ENCODE measurements around the gene DZIP1L. TPM values are rescaled to one million over a fixed set of nuclear protein-coding genes. Genes with fewer than 3 reads are reported as not detected.
"Not testable (repeated sequence)": the region's sequence is repeated elsewhere in the genome, so short reads cannot be mapped to it uniquely, and the experiment has no call there.

DZIP1L gene
- total RNA-seq, 1 experiment from 2014 or later, result 15.3 TPM

DNA sequence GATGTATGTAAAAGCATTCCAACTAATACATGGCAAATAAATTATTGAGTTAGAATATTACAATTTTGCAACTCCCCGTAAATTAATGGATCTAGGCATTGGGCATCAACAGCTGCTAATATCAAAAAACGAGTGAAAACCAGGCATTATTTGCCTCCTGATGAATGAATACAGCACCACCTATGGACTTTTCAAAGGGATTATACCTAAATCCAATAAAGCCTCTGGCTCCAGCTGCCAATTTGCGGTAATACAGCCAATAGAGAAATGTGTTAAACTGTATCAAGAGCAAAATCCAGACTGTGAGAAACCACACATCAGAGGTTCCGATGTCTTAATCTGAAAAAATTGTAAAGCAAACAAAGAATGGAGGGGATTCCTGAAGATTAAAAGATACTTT is 33.1 kb upstream of the DZIP1L start (continued):
- TF ChIP-seq, protein P1, sequence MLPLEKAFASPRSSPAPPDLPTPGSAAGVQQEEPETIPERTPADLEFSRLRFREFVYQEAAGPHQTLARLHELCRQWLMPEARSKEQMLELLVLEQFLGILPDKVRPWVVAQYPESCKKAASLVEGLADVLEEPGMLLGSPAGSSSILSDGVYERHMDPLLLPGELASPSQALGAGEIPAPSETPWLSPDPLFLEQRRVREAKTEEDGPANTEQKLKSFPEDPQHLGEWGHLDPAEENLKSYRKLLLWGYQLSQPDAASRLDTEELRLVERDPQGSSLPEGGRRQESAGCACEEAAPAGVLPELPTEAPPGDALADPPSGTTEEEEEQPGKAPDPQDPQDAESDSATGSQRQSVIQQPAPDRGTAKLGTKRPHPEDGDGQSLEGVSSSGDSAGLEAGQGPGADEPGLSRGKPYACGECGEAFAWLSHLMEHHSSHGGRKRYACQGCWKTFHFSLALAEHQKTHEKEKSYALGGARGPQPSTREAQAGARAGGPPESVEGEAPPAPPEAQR (CRISPR knock-in tag; IDR thresholded peaks at IDR 0.05), result no peak

DNA sequence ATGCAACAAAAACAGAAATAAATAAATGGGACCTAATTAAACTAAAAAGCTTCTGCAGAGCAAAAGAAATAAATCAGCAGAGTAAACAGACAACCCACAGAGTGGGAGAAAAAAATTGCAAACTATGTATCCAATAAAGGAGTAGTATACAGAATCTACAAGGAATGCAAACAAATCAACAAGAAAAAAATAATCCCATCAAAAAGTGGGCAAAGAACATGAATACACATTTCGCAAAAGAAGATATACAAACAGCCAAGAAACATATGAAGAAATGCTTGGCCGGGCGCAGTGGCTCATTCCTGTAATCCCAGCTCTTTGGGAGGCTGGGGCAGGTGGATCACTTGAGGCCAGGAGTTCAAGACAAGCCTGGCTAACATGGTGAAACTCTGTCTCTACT is 26.8 kb upstream of the DZIP1L start:
- H3K27ac Mint-ChIP-seq; H3K36me3 Mint-ChIP-seq; H3K27me3 Mint-ChIP-seq (ENCODE audit: low read depth); DNase-seq (ENCODE audit: low spot score); H3K4me1 Mint-ChIP-seq; POLR2A ChIA-PET; ATAC-seq; H3K4me3 Mint-ChIP-seq: not testable (repeated sequence)
- CTCF ChIA-PET, result interaction anchor here (0.9 kb wide), 1 partner anchor 24 kb away, joined by 7 read pairs; no protein-coding TSS in a partner anchor
- peaks cover 13% of the 10 kb centered on the region for H3K9me3 Mint-ChIP-seq

DNA sequence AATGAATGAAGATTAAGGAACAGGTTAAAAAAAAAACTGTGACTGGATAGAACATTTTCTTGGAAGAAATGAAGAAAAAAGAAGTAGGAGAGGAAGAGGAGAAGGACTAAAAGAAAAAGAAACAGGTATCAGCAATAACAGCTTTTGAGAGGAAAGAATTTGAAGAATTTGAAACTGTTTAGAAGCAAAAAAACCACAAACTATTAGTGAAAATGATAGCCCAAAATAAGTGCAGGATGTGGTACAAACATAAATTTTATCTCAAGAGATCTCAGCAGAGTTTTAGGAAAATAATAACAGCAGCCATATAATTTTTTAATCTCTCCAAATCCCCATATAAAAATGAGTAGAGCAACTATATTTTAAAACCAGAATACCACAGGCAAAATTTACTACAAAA is 25.5 kb upstream of the DZIP1L start:
- H3K9me3 Mint-ChIP-seq, result peaks cover 12% of the 10 kb centered on the region
- no peak for DNase-seq (ENCODE audit: low spot score)
- no peak overlapping the region for H3K27ac Mint-ChIP-seq
- ChIA-PET CTCF (interaction anchor here (1.4 kb wide), 1 partner anchor 22 kb away, joined by 3 read pairs; no protein-coding TSS in a partner anchor), POLR2A (no interaction called here)
- ATAC-seq, result no peak
- no peak overlapping the region for H3K4me3 Mint-ChIP-seq
- no peaks in the 10 kb centered on the region for H3K36me3 Mint-ChIP-seq
- H3K27me3 Mint-ChIP-seq (ENCODE audit: low read depth), result no peaks in the 10 kb centered on the region
- H3K4me1 Mint-ChIP-seq, result peaks cover 7% of the 10 kb centered on the region
- TF ChIP-seq FOXJ3 (CRISPR knock-in tag; IDR thresholded peaks at IDR 0.05; ENCODE audit: borderline replicate concordance), result no peak
- TF ChIP-seq ELF4 (CRISPR knock-in tag; IDR thresholded peaks at IDR 0.05; ENCODE audit: low read depth), result no peak
- no peak for TF ChIP-seq NFYB (CRISPR knock-in tag; conservative IDR thresholded peaks at IDR 0.05; ENCODE audit: low read depth)
- TF ChIP-seq JUN (CRISPR knock-in tag; IDR thresholded peaks at IDR 0.05), result no peak
- TF ChIP-seq, protein P2, sequence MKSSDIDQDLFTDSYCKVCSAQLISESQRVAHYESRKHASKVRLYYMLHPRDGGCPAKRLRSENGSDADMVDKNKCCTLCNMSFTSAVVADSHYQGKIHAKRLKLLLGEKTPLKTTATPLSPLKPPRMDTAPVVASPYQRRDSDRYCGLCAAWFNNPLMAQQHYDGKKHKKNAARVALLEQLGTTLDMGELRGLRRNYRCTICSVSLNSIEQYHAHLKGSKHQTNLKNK (CRISPR knock-in tag; IDR thresholded peaks at IDR 0.05), result no peak
- TF ChIP-seq, protein P3, sequence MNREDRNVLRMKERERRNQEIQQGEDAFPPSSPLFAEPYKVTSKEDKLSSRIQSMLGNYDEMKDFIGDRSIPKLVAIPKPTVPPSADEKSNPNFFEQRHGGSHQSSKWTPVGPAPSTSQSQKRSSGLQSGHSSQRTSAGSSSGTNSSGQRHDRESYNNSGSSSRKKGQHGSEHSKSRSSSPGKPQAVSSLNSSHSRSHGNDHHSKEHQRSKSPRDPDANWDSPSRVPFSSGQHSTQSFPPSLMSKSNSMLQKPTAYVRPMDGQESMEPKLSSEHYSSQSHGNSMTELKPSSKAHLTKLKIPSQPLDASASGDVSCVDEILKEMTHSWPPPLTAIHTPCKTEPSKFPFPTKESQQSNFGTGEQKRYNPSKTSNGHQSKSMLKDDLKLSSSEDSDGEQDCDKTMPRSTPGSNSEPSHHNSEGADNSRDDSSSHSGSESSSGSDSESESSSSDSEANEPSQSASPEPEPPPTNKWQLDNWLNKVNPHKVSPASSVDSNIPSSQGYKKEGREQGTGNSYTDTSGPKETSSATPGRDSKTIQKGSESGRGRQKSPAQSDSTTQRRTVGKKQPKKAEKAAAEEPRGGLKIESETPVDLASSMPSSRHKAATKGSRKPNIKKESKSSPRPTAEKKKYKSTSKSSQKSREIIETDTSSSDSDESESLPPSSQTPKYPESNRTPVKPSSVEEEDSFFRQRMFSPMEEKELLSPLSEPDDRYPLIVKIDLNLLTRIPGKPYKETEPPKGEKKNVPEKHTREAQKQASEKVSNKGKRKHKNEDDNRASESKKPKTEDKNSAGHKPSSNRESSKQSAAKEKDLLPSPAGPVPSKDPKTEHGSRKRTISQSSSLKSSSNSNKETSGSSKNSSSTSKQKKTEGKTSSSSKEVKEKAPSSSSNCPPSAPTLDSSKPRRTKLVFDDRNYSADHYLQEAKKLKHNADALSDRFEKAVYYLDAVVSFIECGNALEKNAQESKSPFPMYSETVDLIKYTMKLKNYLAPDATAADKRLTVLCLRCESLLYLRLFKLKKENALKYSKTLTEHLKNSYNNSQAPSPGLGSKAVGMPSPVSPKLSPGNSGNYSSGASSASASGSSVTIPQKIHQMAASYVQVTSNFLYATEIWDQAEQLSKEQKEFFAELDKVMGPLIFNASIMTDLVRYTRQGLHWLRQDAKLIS (CRISPR knock-in tag; IDR thresholded peaks at IDR 0.05; ENCODE audit: borderline replicate concordance), result no peak
- no peak for TF ChIP-seq GTF2I (CRISPR knock-in tag; conservative IDR thresholded peaks at IDR 0.05)
- no peak for TF ChIP-seq NFE2L1 (CRISPR knock-in tag; IDR thresholded peaks at IDR 0.05)
- TF ChIP-seq ESRRA (CRISPR knock-in tag; IDR thresholded peaks at IDR 0.05; ENCODE audit: borderline replicate concordance), result no peak
- TF ChIP-seq, protein P4, sequence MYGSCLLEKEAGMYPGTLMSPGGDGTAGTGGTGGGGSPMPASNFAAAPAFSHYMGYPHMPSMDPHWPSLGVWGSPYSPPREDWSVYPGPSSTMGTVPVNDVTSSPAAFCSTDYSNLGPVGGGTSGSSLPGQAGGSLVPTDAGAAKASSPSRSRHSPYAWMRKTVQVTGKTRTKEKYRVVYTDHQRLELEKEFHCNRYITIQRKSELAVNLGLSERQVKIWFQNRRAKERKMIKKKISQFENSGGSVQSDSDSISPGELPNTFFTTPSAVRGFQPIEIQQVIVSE (CRISPR knock-in tag; IDR thresholded peaks at IDR 0.05; ENCODE audit: borderline replicate concordance), result no peak
- TF ChIP-seq KAT7 (CRISPR knock-in tag; IDR thresholded peaks at IDR 0.05; ENCODE audit: borderline replicate concordance), result no peak
- TF ChIP-seq, protein P5, sequence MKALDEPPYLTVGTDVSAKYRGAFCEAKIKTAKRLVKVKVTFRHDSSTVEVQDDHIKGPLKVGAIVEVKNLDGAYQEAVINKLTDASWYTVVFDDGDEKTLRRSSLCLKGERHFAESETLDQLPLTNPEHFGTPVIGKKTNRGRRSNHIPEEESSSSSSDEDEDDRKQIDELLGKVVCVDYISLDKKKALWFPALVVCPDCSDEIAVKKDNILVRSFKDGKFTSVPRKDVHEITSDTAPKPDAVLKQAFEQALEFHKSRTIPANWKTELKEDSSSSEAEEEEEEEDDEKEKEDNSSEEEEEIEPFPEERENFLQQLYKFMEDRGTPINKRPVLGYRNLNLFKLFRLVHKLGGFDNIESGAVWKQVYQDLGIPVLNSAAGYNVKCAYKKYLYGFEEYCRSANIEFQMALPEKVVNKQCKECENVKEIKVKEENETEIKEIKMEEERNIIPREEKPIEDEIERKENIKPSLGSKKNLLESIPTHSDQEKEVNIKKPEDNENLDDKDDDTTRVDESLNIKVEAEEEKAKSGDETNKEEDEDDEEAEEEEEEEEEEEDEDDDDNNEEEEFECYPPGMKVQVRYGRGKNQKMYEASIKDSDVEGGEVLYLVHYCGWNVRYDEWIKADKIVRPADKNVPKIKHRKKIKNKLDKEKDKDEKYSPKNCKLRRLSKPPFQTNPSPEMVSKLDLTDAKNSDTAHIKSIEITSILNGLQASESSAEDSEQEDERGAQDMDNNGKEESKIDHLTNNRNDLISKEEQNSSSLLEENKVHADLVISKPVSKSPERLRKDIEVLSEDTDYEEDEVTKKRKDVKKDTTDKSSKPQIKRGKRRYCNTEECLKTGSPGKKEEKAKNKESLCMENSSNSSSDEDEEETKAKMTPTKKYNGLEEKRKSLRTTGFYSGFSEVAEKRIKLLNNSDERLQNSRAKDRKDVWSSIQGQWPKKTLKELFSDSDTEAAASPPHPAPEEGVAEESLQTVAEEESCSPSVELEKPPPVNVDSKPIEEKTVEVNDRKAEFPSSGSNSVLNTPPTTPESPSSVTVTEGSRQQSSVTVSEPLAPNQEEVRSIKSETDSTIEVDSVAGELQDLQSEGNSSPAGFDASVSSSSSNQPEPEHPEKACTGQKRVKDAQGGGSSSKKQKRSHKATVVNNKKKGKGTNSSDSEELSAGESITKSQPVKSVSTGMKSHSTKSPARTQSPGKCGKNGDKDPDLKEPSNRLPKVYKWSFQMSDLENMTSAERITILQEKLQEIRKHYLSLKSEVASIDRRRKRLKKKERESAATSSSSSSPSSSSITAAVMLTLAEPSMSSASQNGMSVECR (CRISPR knock-in tag; IDR thresholded peaks at IDR 0.05; ENCODE audit: borderline replicate concordance), result no peak
- TF ChIP-seq, protein P6, sequence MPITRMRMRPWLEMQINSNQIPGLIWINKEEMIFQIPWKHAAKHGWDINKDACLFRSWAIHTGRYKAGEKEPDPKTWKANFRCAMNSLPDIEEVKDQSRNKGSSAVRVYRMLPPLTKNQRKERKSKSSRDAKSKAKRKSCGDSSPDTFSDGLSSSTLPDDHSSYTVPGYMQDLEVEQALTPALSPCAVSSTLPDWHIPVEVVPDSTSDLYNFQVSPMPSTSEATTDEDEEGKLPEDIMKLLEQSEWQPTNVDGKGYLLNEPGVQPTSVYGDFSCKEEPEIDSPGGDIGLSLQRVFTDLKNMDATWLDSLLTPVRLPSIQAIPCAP (CRISPR knock-in tag; IDR thresholded peaks at IDR 0.05), result no peak
- no peak for TF ChIP-seq TP53 (CRISPR knock-in tag; IDR thresholded peaks at IDR 0.05)
- TF ChIP-seq, protein P7, sequence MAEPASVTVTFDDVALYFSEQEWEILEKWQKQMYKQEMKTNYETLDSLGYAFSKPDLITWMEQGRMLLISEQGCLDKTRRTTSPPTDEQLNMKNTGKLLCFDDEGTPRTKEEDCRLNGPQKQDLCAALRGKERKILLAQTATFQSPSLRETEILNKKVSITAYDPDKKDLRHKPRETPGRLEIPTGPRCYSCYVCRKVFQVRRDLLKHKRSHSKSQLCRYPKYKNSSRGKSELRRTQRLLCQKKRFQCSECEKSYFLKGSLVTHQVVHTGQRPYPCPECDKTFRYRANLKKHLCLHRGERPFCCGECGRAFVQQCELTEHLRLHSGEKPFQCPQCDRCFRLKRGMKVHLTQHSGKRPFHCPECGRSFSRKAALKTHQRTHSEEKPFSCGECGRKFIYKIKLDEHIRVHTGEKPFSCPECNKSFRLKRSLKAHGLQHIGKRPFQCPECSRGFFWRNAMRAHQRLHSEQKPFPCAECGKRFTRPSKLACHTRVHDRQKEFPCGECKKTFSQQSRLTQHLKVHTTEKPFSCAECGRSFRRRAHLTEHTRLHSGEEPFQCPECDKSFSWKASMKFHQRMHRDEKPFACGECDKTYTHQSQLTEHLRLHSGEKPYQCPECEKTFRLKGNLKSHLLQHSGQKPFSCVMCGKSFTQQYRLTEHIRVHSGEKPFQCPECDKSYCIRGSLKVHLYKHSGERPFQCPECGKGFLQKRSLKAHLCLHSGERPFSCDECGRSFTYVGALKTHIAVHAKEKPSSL (CRISPR knock-in tag; conservative IDR thresholded peaks at IDR 0.05), result no peak
